Pancreas (tissue), 10 donors: Measurements from ENCODE around the gene EBF3. TPM values are rescaled to one million over a fixed set of nuclear protein-coding genes. Genes with fewer than 3 reads are reported as not detected.
"Not testable (repeated sequence)": the region's sequence is repeated elsewhere in the genome, so short reads cannot be mapped to it uniquely, and the experiment has no call there.

ENCODE experiments used
- ATAC-seq, 4 donors: fragments of 200-7000 bp; cut with Tn5 transposase; one replicate each; pipeline versions ENCODE4 v1.8.0 to v1.9.1; 2020; ENCODE audit warnings: mild to moderate bottlenecking in 4 of 4, moderate library complexity in 4 of 4
- DNase-seq, 6 donors: peaks; one replicate each; pipeline ENCODE4 v3.0.0-alpha.2; 2020
- FAIRE-seq: peaks from 2 replicates; lab custom pipeline; 2012; peaks lifted over from hg19 to GRCh38; lab: Jason Lieb, UNC
- H3K27ac ChIP-seq, 4 donors: fragments of 200-600 bp; sonication (generic); 1 replicate in 3 of 4; 2 replicates in 1 of 4; pipeline versions ENCODE4 v1.5.0 to v1.8.0; 2020
- H3K27me3 ChIP-seq, 4 donors: fragments of 200-600 bp; one replicate each; pipeline ENCODE4 v1.8.0; 2021
- H3K36me3 ChIP-seq, 3 donors: fragments of 200-600 bp; sonication (generic) in 1 of 3; one replicate each; pipeline versions ENCODE4 v1.5.0 to v1.8.0; 2020 to 2021
- H3K4me1 ChIP-seq, 3 donors: fragments of 200-600 bp; one replicate each; pipeline ENCODE4 v1.8.0; 2021
- H3K4me3 ChIP-seq, 4 donors: fragments of 200-600 bp; sonication (generic) in 2 of 4; one replicate each; pipeline versions ENCODE4 v1.5.0 to v1.8.0; 2020 to 2021
- H3K9me3 ChIP-seq, 4 donors: fragments of 200-600 bp; one replicate each; pipeline ENCODE4 v1.8.0; 2021
- WGBS, 2 donors: extraction: QIAGEN DNeasy Blood & Tissue Kit; methylation state at CpG; one replicate each; pipeline ENCODE4 v1.1.7; 2013; 5-methylcytosine and 5-hydroxymethylcytosine counted together
- intact Hi-C, 3 donors: fragments of 100-400 bp; cut with DNase I; formaldehyde crosslinking; loops; one replicate each; pipeline versions ENCODE4 v1.11.1 to v1.14.2; 2022
- polyA plus RNA-seq, 2 donors: library from polyadenylated mRNA; stranded (reverse); fragments of 200-250 nt; gene quantifications; one replicate each; pipeline ENCODE4 v1.2.3, GENCODE V29; 2013
- total RNA-seq, 6 donors: library from RNA; stranded (reverse); fragmentation: NEBNext Ultra II Directional in 4 of 6; extraction: Animal tissue kit (Norgen Biotek cat#: 25700) in 4 of 6; gene quantifications; one replicate each; pipeline versions ENCODE4 v1.2.1 to v1.2.4, GENCODE V29; 2021 to 2023
- TF ChIP-seq, protein P1 (sequence below), 4 donors: fragments of 200-600 bp; sonication (generic) in 3 of 4; IDR thresholded peaks; one replicate each; pipeline versions ENCODE4 v1.5.0 to v1.8.0; 2021; ENCODE audit warnings: antibody characterized with exemption in 4 of 4
- donor health status: healthy with polysubstance abuse.
- donor health status: DM: no; HTN: no; CAD: no; lungs with moderate emphysema.
- donor health status: DM: no; HTN: no; CAD: no.
- donor health status: control.
- donor health status: control.
- donor health status: Bipolar disorder and iron deficiency.
- donor health status: DM: yes; HTN: yes; CAD: no.
- donor health status: DM: no; HTN: no; CAD: no.
- donor health status: DM: no; HTN: no; CAD: no.
- donor health status: DM: yes; HTN: yes; CAD: no.

The EBF3 gene
- total and polyA plus RNA-seq, 8 donors: 0.47 to 1.5 (median 1.1) TPM

DNA sequence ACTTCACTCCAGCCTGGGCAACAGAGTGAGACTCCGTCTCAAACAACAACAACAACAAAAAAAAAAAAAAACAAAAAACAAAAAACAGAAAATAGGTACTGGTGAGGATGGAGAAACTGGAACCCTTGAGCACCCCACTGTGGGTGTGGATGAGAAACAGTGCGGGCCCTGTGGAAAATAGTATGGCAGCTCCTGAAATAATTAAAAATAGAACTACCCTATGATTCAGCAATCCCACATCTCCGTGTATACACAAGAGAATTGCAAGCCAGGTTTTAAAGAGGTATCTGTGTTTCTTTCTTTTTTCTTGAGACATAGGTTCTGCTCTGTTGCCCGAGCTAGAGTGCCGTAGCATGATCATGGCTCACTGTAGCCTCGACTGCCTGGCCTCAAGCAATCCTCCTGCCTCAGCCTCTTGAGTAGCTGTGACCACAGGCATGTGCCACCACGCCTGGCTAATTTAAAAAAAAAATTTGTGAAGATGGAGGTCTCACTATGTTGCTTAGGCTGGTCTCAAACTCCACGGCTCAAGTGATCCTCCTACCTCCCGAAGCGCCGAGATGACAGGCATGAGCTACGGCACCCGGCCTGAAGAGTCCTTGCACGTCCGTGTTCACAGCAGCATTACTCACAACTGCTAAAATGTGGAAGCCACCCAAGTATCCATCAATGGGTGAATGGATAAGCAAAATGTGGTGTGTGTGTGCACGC lies 39.5 kb downstream of the EBF3 start:
- Histone ChIP-seq H3K4me3 (no peak overlapping the region), H3K9me3 (no peaks in the 10 kb centered on the region), H3K4me1 (no peaks in the 10 kb centered on the region), H3K36me3 (no peaks in the 10 kb centered on the region), H3K27me3 (no peaks in the 10 kb centered on the region), H3K27ac (no peak overlapping the region)
- ATAC-seq: no peak
- no peak for FAIRE-seq
- WGBS, 2 donors: 77 to 83% methylated on average over 16 of the region's 16 CpGs
- DNase-seq: peak in 1 of 6 donors; percentile 33
- TF ChIP-seq, protein P1, sequence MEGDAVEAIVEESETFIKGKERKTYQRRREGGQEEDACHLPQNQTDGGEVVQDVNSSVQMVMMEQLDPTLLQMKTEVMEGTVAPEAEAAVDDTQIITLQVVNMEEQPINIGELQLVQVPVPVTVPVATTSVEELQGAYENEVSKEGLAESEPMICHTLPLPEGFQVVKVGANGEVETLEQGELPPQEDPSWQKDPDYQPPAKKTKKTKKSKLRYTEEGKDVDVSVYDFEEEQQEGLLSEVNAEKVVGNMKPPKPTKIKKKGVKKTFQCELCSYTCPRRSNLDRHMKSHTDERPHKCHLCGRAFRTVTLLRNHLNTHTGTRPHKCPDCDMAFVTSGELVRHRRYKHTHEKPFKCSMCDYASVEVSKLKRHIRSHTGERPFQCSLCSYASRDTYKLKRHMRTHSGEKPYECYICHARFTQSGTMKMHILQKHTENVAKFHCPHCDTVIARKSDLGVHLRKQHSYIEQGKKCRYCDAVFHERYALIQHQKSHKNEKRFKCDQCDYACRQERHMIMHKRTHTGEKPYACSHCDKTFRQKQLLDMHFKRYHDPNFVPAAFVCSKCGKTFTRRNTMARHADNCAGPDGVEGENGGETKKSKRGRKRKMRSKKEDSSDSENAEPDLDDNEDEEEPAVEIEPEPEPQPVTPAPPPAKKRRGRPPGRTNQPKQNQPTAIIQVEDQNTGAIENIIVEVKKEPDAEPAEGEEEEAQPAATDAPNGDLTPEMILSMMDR (IDR thresholded peaks at IDR 0.05): no peak
- intact Hi-C loops: no loop called here

DNA sequence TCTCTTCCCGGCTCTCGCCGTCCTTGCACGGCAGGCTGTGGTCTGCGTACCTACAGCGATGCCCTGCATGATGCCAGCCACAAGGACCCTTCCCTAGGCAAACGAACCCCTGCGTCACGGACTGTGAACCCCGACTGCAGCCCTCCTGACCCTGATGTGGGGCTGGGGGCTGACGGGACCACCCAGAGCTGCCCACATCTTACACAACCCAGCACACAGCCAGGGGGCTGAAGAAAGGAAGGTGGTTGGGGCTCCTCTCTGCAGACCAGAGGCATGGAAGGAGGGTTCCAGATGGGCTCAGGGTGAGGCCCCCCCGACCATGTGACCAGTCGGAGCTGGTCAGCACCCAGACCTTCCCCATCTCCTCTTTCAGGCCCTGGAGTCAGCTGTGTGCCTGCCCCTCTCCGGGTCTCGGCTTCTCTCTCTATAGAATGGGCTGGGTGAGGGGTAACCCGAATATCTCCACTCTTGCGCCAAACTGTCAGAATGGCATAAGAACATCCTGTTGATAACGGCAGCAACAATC lies 41.4 kb downstream of the EBF3 start:
- DNase-seq (peak in 1 of 6 donors; percentile 16), ATAC-seq (no peak), FAIRE-seq (no peak)
- WGBS, 2 donors: 72 to 87% methylated on average over 18 of the region's 18 CpGs
- Histone ChIP-seq H3K4me3 (no peak overlapping the region), H3K36me3 (no peaks in the 10 kb centered on the region), H3K4me1 (no peaks in the 10 kb centered on the region), H3K27me3 (no peaks in the 10 kb centered on the region), H3K9me3 (no peaks in the 10 kb centered on the region), H3K27ac (no peak overlapping the region)
- intact Hi-C loops: no loop called here
- TF ChIP-seq, protein P1 (IDR thresholded peaks at IDR 0.05): no peak

DNA sequence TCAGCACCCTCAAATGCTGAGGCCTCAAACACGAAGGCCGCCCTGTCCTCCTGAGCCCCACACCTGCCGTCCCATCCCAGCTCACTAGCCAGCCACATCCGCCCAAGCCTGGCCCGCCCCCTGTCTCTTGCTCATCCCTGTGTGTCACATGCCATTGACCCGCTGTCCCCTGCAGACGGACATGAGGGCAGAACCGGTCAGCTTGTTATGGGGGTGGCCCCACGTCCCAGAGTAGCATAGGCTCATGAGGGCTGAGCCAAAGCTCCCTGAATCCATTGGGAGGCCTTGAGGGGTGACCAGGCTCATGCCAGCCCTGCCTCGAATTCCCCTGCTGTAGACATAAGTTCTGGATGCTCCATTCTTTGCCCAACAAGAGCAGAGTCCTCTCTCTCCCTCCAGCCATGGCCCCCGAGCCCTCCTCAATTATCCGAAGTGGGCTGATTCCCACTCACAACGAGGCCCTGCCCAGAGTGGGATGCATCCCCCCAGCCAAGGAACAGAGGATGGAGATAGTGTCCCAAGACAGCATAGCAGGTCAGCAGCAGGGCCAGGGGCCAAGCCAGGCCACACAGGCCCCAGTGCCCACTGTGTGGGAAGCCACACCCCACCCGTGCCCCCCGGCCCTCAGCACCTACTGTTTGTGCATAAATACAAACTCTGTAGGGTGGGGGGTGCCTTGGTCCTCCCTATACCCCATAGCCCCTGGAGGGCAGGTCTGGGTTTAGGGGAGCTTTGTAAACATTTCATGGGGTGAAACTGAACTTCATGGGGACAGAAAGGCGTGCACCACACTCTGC lies 42.1 kb downstream of the EBF3 start:
- Histone ChIP-seq H3K36me3 (no peaks in the 10 kb centered on the region), H3K4me1 (no peaks in the 10 kb centered on the region), H3K27ac (no peak overlapping the region), H3K9me3 (no peaks in the 10 kb centered on the region), H3K27me3 (no peaks in the 10 kb centered on the region), H3K4me3 (no peak overlapping the region)
- FAIRE-seq: no peak
- 70 to 80% methylated on average over 16 of the region's 16 CpGs for WGBS, 2 donors
- peak in 1 of 6 donors; percentile 43 for DNase-seq
- TF ChIP-seq, protein P1 (IDR thresholded peaks at IDR 0.05): no peak
- intact Hi-C loops: no loop called here
- no peak for ATAC-seq

DNA sequence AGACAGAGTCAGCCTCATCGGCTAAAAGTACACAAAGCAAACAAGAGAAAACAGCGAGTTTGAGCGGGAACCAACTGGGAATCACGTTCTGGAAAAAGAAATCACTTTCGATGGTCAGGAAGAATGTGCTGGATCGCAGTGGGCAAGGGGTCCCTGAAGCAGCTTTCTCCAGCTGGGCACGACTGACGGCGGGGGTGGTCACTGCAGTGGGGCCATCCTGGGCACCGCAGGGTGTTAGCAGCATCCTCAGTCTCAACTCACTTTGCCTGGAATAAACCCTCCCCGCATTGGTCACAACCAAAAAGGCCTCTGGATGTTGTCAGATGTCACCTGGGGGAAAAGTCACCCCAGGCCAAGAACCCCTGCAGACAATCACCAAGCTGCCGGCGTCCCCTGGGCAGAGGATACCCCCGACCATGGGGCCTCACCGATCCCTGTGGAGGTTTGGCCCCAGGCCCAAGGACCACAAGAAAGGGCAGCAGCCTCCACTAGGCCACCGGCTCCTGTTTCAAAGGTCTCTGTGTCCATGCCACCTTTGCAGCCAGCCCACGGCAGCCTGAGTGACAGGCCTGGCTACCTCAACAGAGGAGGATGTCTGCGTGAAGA lies 42.9 kb downstream of the EBF3 start:
- H3K4me3 ChIP-seq: no peak overlapping the region
- no peaks in the 10 kb centered on the region for H3K4me1 ChIP-seq
- WGBS, 2 donors: 72 to 77% methylated on average over 18 of the region's 18 CpGs
- intact Hi-C loops: no loop called here
- ATAC-seq (no peak), DNase-seq (peak in 1 of 6 donors; percentile 37), FAIRE-seq (no peak)
- H3K9me3 ChIP-seq: no peaks in the 10 kb centered on the region
- no peaks in the 10 kb centered on the region for H3K27me3 ChIP-seq
- H3K27ac ChIP-seq: no peak overlapping the region
- TF ChIP-seq, protein P1 (IDR thresholded peaks at IDR 0.05): no peak
- no peaks in the 10 kb centered on the region for H3K36me3 ChIP-seq

DNA sequence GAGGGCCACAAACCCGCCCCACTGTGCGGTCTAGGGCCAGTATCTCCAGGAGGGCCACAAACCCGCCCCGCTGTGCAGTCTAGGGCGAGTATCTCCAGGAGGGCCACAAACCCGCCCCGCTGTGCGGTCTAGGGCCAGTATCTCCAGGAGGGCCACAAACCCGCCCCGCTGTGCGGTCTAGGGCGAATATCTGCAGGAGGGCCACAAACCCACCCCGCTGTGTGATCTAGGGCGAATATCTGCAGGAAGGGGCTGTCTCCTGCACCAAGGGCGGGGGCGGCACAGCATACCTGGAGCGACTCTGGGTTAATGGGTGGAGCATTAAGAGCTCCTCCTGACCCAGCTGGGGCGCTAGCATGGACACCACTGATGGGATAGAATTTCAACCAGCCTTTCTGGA lies 43.9 kb downstream of the EBF3 start:
- FAIRE-seq, H3K9me3 ChIP-seq, intact Hi-C loops, H3K4me1 ChIP-seq, ATAC-seq, H3K36me3 ChIP-seq, H3K27ac ChIP-seq, H3K4me3 ChIP-seq, H3K27me3 ChIP-seq: not testable (repeated sequence)
- DNase-seq: peak in 1 of 6 donors; percentile 32
- 91 to 92% methylated on average over 13 to 16 of the region's 18 CpGs for WGBS, 2 donors
